GM21737 (cell line): ENCODE data around the gene C1QTNF9.
"Not testable (repeated sequence)": the region's sequence is repeated elsewhere in the genome, so short reads cannot be mapped to it uniquely, and the experiment has no call there.

Source experiments
- ATAC-seq: cut with Tn5 transposase; IDR thresholded peaks from one replicate; pipeline ENCODE4 v1.9.1; 2021; ENCODE audit warnings: mild to moderate bottlenecking, moderate library complexity; ENCODE audit not compliant: unreplicated experiment

The C1QTNF9 gene

GRCh38 chr13:24319641-24320040 lies 10.3 kb downstream of the C1QTNF9 start:
- not testable (repeated sequence) for ATAC-seq

- ATAC-seq = not testable (repeated sequence)
Observed at GRCh38 chr13:24321416-24321815, 12.0 kb downstream of the C1QTNF9 start.

DNA sequence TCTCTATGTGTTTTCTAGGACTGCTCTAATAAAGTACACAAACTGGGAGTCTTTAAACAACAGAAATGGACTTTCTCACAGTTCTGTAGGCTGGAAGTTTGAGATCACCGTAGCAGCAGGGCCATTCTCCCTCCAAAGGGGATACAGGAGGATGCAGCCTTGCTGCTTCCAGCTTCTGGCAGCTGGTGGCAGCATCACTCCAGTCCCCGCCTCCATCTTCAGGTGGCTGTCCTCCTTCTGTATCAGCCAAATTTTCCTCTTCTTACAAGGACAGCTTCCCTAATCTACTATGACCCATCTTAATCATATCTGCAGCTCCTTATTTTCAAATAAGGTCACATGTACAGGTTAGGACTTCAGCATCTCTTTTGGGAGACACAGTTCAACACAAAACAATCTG lies 13.1 kb downstream of the C1QTNF9 start:
- not testable (repeated sequence) for ATAC-seq

DNA sequence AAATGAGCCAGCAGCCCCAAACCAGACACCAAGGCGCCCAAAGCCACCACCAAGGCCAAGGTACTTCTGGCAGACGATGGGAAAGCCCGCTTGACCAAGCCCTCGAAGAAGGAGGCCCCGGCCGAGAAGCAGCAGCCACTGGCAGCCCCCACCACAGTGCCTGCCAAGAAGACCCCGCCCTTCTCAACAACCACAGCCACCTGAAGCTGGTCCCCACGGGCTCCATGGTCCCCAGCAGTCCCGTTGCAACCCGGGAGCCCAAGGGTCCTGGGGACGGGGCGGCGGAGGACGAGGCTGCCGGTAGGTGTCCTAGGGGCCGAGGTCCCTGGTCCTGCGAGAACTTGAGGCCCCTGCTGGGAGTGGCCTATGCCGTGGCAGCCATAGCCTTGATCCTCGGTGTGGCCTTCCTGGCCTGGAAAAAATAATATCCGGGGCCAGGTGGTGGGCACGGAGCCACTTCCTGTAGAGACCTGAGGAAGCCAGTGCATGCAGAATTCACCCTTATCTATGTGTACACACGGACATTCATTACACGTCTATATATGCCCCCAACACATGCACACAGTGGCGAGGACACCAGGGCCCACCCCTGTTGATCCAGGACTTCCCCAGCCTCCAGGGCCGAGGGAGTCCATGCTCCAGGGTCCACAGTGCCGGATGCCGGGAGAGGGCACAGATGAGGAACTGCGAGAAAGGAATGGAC lies 13.8 kb downstream of the C1QTNF9 start:
- no peak for ATAC-seq

GRCh38 chr13:24323739-24324075 lies 14.3 kb downstream of the C1QTNF9 start:
- ATAC-seq = no peak

DNA sequence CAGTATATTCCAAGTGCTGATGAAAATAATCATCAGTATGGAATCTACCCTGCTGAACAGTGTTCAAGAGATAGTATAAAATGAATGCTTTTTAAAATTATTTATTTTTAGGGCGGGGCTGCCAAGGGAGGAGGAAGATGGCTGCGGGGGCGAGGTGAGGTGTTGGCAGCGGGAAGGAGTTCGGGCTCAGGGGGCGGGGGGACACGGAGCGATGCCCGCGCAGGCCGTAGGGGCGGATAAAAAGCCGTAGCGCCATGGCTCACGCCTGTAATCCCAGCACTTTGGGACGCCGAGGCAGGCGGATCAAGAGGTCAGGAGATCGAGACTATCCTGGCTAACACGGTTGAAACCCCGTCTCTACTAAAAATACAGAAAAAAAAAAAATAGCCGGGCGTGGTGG lies 18.2 kb downstream of the C1QTNF9 start:
- ATAC-seq = not testable (repeated sequence)

DNA sequence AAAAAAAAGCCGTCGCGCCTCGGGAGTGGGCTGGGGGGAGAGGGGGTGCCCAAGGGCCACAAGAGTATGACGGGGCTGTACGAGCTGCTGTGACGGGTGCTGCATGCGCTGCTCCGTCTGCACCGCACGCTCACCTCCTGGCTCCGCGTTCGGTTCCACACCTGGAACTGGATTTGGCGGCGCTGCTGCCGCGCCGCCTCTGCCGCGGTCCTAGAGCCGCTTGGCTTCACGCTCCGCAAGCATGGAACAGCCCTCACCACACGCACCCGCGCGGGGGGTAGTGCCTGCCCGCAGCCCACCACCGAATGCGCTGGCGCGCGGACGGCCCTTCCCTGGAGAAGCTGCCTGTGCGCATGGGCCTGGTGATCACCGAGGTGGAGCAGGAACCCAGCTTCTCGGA lies 18.8 kb downstream of the C1QTNF9 start:
- no peak for ATAC-seq

- ATAC-seq = no peak
Observed at GRCh38 chr13:24338721-24339120, 29.3 kb downstream of the C1QTNF9 start.

DNA sequence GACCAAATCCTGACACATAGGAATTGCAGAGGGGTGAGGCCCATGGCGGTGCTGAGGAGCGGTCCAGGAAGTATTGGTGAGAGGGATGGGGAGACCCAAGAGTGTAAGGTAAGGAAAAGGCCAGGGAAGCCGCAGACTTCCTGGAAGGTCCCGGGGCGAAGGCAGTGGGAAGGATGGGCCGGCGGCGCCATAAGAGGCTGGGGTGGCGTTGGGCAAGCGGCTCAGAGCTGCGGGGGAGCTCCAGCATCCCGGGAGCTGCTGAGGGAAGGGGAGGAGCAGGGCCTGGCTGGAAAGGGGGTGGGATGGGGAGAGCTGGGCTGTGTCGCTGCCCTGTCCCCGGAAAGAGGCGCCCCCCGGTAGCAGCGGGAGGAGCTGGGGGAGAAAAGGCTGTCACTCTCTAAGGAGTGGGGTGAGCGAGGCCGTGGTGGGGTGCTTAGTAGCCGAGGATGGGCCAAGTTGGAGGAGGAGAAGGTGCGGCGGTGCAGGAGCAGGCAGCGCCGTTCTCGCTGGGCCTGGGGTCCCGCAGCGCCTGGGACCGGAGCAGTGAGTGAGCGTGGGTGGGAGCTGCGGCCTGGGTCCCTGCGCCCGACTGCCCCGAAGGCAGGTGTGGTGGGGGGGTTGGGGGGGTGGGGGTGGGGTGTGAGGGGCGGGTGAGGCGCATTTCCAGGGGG lies 30.7 kb downstream of the C1QTNF9 start:
- no peak for ATAC-seq

DNA sequence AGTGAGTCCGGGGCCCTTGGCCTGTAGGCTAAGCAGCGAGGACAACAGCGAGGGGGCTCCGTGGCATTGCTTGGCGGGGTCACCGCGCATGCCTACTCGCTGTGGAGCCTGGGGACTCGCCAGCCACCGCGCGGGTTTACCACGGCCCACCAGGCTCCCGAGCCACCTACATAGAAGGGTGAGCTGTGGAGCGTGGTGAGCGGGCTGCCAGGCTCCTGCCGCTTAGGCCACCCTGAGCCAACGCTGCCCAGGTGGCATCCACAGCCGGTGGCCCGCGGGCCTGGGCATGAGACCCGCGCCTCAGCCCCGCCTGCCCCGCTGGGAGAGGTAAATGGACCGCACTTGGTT lies 31.2 kb downstream of the C1QTNF9 start:
- ATAC-seq = no peak

GRCh38 chr13:24341439-24341838 lies 32.1 kb downstream of the C1QTNF9 start:
- no peak for ATAC-seq

GRCh38 chr13:24348385-24348784 lies 39.0 kb downstream of the C1QTNF9 start:
- no peak for ATAC-seq

- no peak for ATAC-seq
Observed at GRCh38 chr13:24348797-24349515, 39.6 kb downstream of the C1QTNF9 start.

DNA sequence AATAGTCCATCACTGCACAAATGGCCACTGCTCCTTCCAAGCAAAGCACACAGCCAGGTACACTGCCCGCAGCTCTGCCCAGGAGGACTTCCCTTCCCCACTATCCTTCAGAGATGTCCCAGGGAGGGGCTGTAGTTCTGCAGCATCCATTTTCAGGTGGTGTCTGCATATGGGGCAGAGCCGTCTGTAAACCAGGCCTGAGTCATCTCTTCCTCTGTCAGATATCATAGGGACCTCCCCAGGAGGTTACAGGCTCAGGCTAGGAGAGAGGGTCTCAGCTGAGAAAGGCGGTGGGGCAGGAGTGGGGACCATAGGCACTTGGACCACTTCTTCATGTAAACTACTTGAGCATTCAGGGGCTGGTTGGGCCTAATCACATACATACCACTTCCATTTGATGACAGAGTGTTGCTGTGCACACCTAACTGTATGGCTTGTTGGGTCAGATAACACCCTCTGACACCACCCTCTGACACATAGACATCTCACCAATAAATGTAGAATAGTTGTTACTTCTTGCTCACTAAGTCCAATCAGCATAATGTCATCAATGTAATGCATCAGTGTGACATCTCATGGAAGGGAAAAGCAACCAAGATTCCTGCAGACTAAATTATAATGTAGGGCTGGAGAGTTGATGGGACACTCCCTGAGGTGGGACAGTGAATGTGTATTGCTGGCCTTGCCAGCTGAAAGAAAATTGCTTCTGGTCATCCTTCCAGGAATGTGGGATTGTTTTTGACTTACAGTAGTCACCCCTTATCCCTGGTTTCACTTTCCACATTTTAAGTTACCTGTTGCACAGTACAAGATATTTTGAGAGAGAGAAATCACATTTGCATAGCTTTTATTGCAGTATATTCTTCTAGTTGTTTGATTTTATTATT lies 40.6 kb downstream of the C1QTNF9 start:
- ATAC-seq = not testable (repeated sequence)

- no peak for ATAC-seq
Observed at GRCh38 chr13:24351423-24351822, 42.0 kb downstream of the C1QTNF9 start.

DNA sequence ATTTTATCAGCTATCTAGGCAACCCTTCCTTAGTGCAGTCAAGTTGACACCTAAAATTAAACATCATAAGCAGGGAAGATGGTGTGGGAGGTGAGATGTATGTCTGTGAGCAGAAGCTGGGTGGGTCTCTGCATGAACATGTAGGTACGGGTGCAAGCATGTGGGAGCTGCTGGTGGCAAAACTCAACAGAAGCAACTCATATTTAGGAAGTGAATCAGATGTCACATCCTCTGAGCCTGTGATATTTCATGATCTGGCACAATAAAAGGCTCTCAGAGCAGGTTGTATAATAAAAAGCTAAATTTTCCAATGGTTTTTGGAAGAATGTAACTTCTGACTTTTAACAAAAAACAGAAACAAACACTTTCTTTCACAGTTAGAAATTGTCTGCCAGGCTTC lies 44.4 kb downstream of the C1QTNF9 start:
- ATAC-seq = no peak

GRCh38 chr13:24355103-24355502 lies 45.7 kb downstream of the C1QTNF9 start:
- ATAC-seq = no peak

DNA sequence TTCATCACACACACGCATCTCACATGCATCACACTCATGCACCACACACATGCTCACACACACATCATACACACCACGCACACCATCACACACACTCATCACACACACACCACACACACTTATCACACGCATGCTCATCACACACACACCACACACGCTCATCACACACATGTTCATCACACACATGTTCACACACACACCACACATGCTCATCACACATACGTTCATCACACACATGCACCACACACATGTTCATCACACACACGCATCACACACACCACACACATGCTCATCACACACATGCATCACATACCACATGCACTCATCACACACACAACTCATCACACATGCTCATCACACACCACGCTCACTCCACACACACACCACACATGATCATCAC lies 46.9 kb downstream of the C1QTNF9 start:
- ATAC-seq = no peak

- no peak for ATAC-seq
Observed at GRCh38 chr13:24356837-24357236, 47.5 kb downstream of the C1QTNF9 start.

- ATAC-seq = no peak
Observed at GRCh38 chr13:24357756-24358155, 48.4 kb downstream of the C1QTNF9 start.

DNA sequence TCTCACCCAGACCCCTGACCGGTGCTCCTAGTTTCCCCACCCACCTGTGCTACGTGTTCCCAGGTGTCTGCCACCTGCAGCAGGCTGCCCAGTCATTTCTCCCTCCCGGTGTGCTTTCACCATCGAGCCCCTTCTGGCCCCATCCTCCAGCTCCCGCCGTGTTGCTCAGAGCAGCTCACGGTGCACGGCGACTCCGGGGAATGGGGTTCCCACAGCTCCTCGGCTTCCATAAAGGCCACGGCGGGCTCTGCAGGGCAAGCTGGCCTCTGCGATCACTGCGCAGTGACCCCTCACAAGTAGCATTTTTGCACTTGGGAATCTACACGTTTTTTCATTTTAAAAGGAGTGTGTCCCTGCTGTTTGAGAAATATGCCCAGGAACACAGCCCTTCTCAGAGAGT lies 49.5 kb downstream of the C1QTNF9 start:
- ATAC-seq = not testable (repeated sequence)
